K562 (cell line): Measurements from ENCODE around the gene MRPL55.

Experiments
- PRPF4 ChIP-seq: fragments of 200-400 bp; formaldehyde crosslinking; IDR thresholded peaks from one replicate; pipeline ENCODE4 v1.6.1; 2017; ENCODE audit warnings: low read length, low read depth, mild to moderate bottlenecking; ENCODE audit not compliant: insufficient read depth, poor library complexity, severe bottlenecking
- RB1 ChIP-seq: fragments of 450-650 bp; IDR thresholded peaks from 2 replicates; pipeline ENCODE4 v1.6.1; 2017; ENCODE audit warnings: low read depth, mild to moderate bottlenecking
- RBM34 ChIP-seq: fragments of 200-400 bp; formaldehyde crosslinking; IDR thresholded peaks from 2 replicates; pipeline ENCODE4 v1.6.1; 2018; ENCODE audit warnings: low read length, borderline replicate concordance; ENCODE audit not compliant: insufficient read depth

DNA sequence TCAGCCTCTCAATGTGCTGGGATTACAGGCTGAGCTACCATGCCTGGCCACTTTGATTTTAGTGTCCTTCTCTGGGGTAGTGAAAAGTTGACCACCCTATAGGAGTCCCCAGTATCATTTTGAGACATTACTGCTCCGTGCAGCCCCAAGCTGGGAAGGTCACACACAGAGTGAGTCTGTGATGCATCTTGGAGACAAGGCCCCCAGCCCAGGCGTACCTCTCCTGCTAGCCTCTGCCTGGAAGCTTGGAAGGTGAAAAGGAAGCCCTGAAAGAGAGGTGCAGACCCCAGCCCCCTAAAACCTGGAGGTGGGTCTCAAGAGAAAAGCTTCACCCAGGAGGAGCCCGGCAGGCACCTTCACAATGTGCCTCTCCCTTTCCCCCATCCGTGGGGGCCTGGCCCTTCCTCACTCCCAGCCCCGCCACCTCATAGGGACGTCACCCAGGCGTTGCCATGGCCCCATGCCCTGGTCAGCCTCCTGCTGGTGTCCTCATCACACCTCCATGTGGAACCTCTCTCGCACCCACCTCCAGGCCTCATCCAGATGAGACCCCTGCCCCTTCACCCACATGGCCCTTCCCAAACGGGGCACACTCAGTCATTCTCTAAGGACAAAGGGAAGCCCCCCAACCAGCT is 32.2 kb downstream of the MRPL55 start:
- no peak for TF ChIP-seq RB1
- no peak for TF ChIP-seq PRPF4
- no peak for TF ChIP-seq RBM34
